ENCODE results near the gene JAK3.

GRCh38 chr19:17881701-17882100 is 33.9 kb upstream of the JAK3 start:
- no peak for TF ChIP-seq POLR2A (IDR thresholded peaks at IDR 0.05; ENCODE audit: low read depth, low read length)
- TF ChIP-seq POLR2AphosphoS5 (IDR thresholded peaks at IDR 0.05; ENCODE audit: low read depth, low read length) = no peak
- no peak for TF ChIP-seq TAF1 (IDR thresholded peaks at IDR 0.05; ENCODE audit: low read depth, low read length)
- TF ChIP-seq POU2F2 (IDR thresholded peaks at IDR 0.05; ENCODE audit: low read depth, low read length) = no peak

Data from GM12891 (cell line).